Glutamatergic neuron (in vitro differentiated cells): Measurements from ENCODE around the gene EME1. TPM values are rescaled to one million over a fixed set of nuclear protein-coding genes. Genes with fewer than 3 reads are reported as not detected.

ENCODE experiments used
- DNase-seq: peaks from one replicate; pipeline ENCODE4 v3.0.0; 2022
- H3K27ac Mint-ChIP-seq: one replicate; pipeline ENCODE4 v1.8.0; 2020; ENCODE audit warnings: mild to moderate bottlenecking, mixed read lengths, inconsistent platforms; ENCODE audit not compliant: unreplicated experiment
- H3K27me3 Mint-ChIP-seq: one replicate; pipeline ENCODE4 v1.8.0; 2020; ENCODE audit warnings: mild to moderate bottlenecking, moderate library complexity, mixed read lengths, inconsistent platforms; ENCODE audit not compliant: unreplicated experiment
- H3K36me3 Mint-ChIP-seq: one replicate; pipeline ENCODE4 v1.8.0; 2020; ENCODE audit warnings: mild to moderate bottlenecking, mixed read lengths, inconsistent platforms; ENCODE audit not compliant: unreplicated experiment
- H3K4me1 Mint-ChIP-seq: one replicate; pipeline ENCODE4 v1.8.0; 2020; ENCODE audit warnings: mild to moderate bottlenecking, low read depth, mixed read lengths, inconsistent platforms; ENCODE audit not compliant: unreplicated experiment
- H3K4me3 Mint-ChIP-seq: one replicate; pipeline ENCODE4 v1.8.0; 2020; ENCODE audit warnings: mild to moderate bottlenecking, mixed read lengths, inconsistent platforms; ENCODE audit not compliant: unreplicated experiment
- H3K9me3 Mint-ChIP-seq: one replicate; pipeline ENCODE4 v1.8.0; 2020; ENCODE audit warnings: mild to moderate bottlenecking, moderate library complexity, mixed read lengths, inconsistent platforms; ENCODE audit not compliant: unreplicated experiment
- CTCF ChIP-seq: fragments of 200-600 bp; sonication (generic); IDR thresholded peaks from one replicate; pipeline ENCODE4 v1.5.0; 2021; ENCODE audit not compliant: partially characterized antibody, unreplicated experiment
- total RNA-seq: library from RNA; stranded (reverse); fragmentation: NEBNext Ultra II Directional; extraction: Animal tissue kit (Norgen Biotek cat#: 25700); gene quantifications from one replicate; pipeline ENCODE4 v1.2.1, GENCODE V29; 2021; ENCODE audit not compliant: unreplicated experiment

EME1 gene
- total RNA-seq, 1 donor from 2014 or later, result 4.7 TPM

- Mint-ChIP-seq H3K27me3 (peaks cover 13% of the 10 kb centered on the region), H3K4me3 (no peak overlapping the region), H3K36me3 (no peaks in the 10 kb centered on the region), H3K9me3 (peaks cover 2% of the 10 kb centered on the region), H3K27ac (no peak overlapping the region), H3K4me1 (peaks cover under 1% of the 10 kb centered on the region)
- no peak for TF ChIP-seq CTCF
- DNase-seq, result no peak
Measured at GRCh38 chr17:50356892-50357510, 16.0 kb upstream of the EME1 start.

- Mint-ChIP-seq H3K27ac (no peak overlapping the region), H3K9me3 (peaks cover 9% of the 10 kb centered on the region), H3K27me3 (peaks cover 9% of the 10 kb centered on the region), H3K4me3 (no peak overlapping the region), H3K4me1 (peaks cover 8% of the 10 kb centered on the region), H3K36me3 (no peaks in the 10 kb centered on the region)
- DNase-seq, result no peak
- no peak for TF ChIP-seq CTCF
Measured at GRCh38 chr17:50358177-50358576, 14.9 kb upstream of the EME1 start.

- H3K4me3 Mint-ChIP-seq, result no peak overlapping the region
- H3K9me3 Mint-ChIP-seq, result peaks cover 9% of the 10 kb centered on the region
- H3K27me3 Mint-ChIP-seq, result peaks cover 8% of the 10 kb centered on the region
- no peak overlapping the region for H3K27ac Mint-ChIP-seq
- no peak for DNase-seq
- no peaks in the 10 kb centered on the region for H3K36me3 Mint-ChIP-seq
- TF ChIP-seq CTCF, result no peak
- H3K4me1 Mint-ChIP-seq, result peaks cover 13% of the 10 kb centered on the region
Measured at GRCh38 chr17:50359005-50359699, 13.9 kb upstream of the EME1 start.

GRCh38 chr17:50359998-50360461 lies 13.0 kb upstream of the EME1 start:
- no peak for DNase-seq
- Mint-ChIP-seq H3K27me3 (peaks cover 6% of the 10 kb centered on the region), H3K36me3 (no peaks in the 10 kb centered on the region), H3K9me3 (peaks cover 9% of the 10 kb centered on the region), H3K27ac (no peak overlapping the region), H3K4me1 (peaks cover 22% of the 10 kb centered on the region), H3K4me3 (no peak overlapping the region)
- TF ChIP-seq CTCF, result no peak

GRCh38 chr17:50360486-50361115 lies 12.4 kb upstream of the EME1 start:
- H3K4me3 Mint-ChIP-seq, result no peak overlapping the region
- H3K36me3 Mint-ChIP-seq, result no peaks in the 10 kb centered on the region
- DNase-seq, result no peak
- peaks cover 27% of the 10 kb centered on the region for H3K4me1 Mint-ChIP-seq
- H3K27ac Mint-ChIP-seq, result no peak overlapping the region
- no peak for TF ChIP-seq CTCF
- H3K27me3 Mint-ChIP-seq, result peaks cover 6% of the 10 kb centered on the region
- H3K9me3 Mint-ChIP-seq, result peaks cover 9% of the 10 kb centered on the region
